Panc1 (cell line): ENCODE results near the gene FAF2. TPM values are rescaled to one million over a fixed set of nuclear protein-coding genes. Genes with fewer than 3 reads are reported as not detected.

ENCODE experiments used
- ATAC-seq: fragments of 200-7000 bp; cut with Tn5 transposase; 2 replicates; pipeline ENCODE4 v1.9.1; 2020; ENCODE audit warnings: mild to moderate bottlenecking, moderate library complexity
- Bru-seq: library from RNA; stranded (reverse); fragments of 400-500 nt; gene quantifications from one replicate; lab custom pipeline; 2021; lab: Mats Ljungman, UMichigan
- BruChase-seq, 2 experiments: library from RNA; stranded (reverse); fragments of 400-500 nt; gene quantifications; one replicate each; lab custom pipeline; 2021; lab: Mats Ljungman, UMichigan
- BruUV-seq: library from RNA; stranded (reverse); fragments of 400-500 nt; replicated peaks from 2 replicates; lab custom pipeline; 2021; lab: Mats Ljungman, UMichigan
- CTCF ChIA-PET: fragments of 300-600 bp; sonication (Branson Sonifier 250); formaldehyde crosslinking; loops from one replicate; lab custom pipeline; 2022; ENCODE audit warnings: antibody characterized with exemption; lab: Charles Lee
- POLR2A ChIA-PET: fragments of 300-600 bp; sonication (Branson Sonifier 250); formaldehyde crosslinking; loops from one replicate; lab custom pipeline; 2022; ENCODE audit warnings: antibody characterized with exemption; lab: Charles Lee
- DNase-seq: peaks from one replicate; pipeline ENCODE4 v3.0.0-alpha.2; 2010; ENCODE audit warnings: low read depth, low spot score
- H3K27ac ChIP-seq: 2 replicates; pipeline ENCODE4 v1.5.1; 2011; ENCODE audit warnings: mild to moderate bottlenecking, low read length, inconsistent platforms
- H3K27me3 ChIP-seq: fragments of 200-500 bp; sonication (Bioruptor generic); 2 replicates; pipeline ENCODE4 v1.6.0; 2014; ENCODE audit warnings: low read length, inconsistent platforms; ENCODE audit not compliant: control insufficient read depth, insufficient read depth
- H3K36me3 ChIP-seq: fragments of 200-500 bp; sonication (Bioruptor generic); 2 replicates; pipeline ENCODE4 v1.5.1; 2014; ENCODE audit warnings: inconsistent platforms, mild to moderate bottlenecking, low read length, moderate library complexity; ENCODE audit not compliant: control insufficient read depth, insufficient read depth
- H3K4me1 ChIP-seq: 2 replicates; pipeline ENCODE4 v1.5.1; 2011; ENCODE audit warnings: inconsistent platforms, mild to moderate bottlenecking, low read length, moderate library complexity; ENCODE audit not compliant: control insufficient read depth, insufficient read depth
- H3K4me3 ChIP-seq, 2 experiments: 2 replicates each; pipeline ENCODE4 v1.5.1; 2011 to 2012; ENCODE audit warnings: low read depth in 2 of 2, low read length in 2 of 2, mild to moderate bottlenecking in 2 of 2, inconsistent platforms in 1 of 2, moderate library complexity in 1 of 2
- H3K9me3 ChIP-seq: fragments of 200-500 bp; sonication (Bioruptor generic); 2 replicates; pipeline ENCODE4 v1.5.1; 2014; ENCODE audit warnings: low read depth, mild to moderate bottlenecking, inconsistent platforms, low read length, moderate library complexity; ENCODE audit not compliant: control insufficient read depth, insufficient read depth
- POLR2AphosphoS5 ChIP-seq: IDR thresholded peaks from 2 replicates; pipeline ENCODE4 v1.6.1; 2012; ENCODE audit warnings: mild to moderate bottlenecking, low read depth, low read length, moderate library complexity
- SIN3A ChIP-seq: IDR thresholded peaks from 2 replicates; pipeline ENCODE4 v1.6.1; 2012; ENCODE audit warnings: low read depth, mild to moderate bottlenecking, low read length, moderate library complexity, borderline replicate concordance; ENCODE audit not compliant: insufficient read depth
- TCF7L2 ChIP-seq: IDR thresholded peaks from 2 replicates; pipeline ENCODE4 v1.6.1; 2011; ENCODE audit warnings: mild to moderate bottlenecking, low read depth, low read length, inconsistent platforms
- in situ Hi-C: cut with HindIII; loops from 2 replicates; pipeline ENCODE4 v1.10.0; 2016; ENCODE audit warnings: low sequenced_read_pairs, low pct_unique_long_range_greater_than_20kb
- intact Hi-C: fragments of 100-400 bp; cut with micrococcal nuclease; formaldehyde crosslinking; loops from one replicate; pipeline ENCODE4 v1.10.0; 2022; ENCODE audit not compliant: unreplicated experiment
- long read RNA-seq: library from polyadenylated mRNA; unstranded; transcript quantifications from one replicate; pipeline ENCODE4 v2.0.0, GENCODE V29; 2021; ENCODE audit not compliant: unreplicated experiment
- polyA plus RNA-seq: library from polyadenylated mRNA; unstranded; fragments of >200 nt; gene quantifications from one replicate; pipeline ENCODE4 v1.2.1, GENCODE V29; 2012; ENCODE audit warnings: missing spikeins; ENCODE audit not compliant: insufficient read length
- total RNA-seq: library from RNA; stranded (reverse); gene quantifications from one replicate; pipeline ENCODE4 v1.2.1, GENCODE V29; 2021; ENCODE audit not compliant: unreplicated experiment
- TF ChIP-seq, protein P1 (sequence below): fragments of 450-650 bp; IDR thresholded peaks from 2 replicates; pipeline ENCODE4 v1.5.1; 2017; ENCODE audit warnings: mild to moderate bottlenecking
- TF ChIP-seq, protein P2 (sequence below), 2 experiments: IDR thresholded peaks; 2 replicates each; pipeline ENCODE4 v1.6.1; 2011 to 2012; ENCODE audit warnings: low read depth in 2 of 2, control low read depth in 1 of 2, low read length in 1 of 2, mild to moderate bottlenecking in 1 of 2, moderate library complexity in 1 of 2; ENCODE audit not compliant: insufficient read depth in 1 of 2

Gene FAF2, protein sequence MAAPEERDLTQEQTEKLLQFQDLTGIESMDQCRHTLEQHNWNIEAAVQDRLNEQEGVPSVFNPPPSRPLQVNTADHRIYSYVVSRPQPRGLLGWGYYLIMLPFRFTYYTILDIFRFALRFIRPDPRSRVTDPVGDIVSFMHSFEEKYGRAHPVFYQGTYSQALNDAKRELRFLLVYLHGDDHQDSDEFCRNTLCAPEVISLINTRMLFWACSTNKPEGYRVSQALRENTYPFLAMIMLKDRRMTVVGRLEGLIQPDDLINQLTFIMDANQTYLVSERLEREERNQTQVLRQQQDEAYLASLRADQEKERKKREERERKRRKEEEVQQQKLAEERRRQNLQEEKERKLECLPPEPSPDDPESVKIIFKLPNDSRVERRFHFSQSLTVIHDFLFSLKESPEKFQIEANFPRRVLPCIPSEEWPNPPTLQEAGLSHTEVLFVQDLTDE
- 86.6 TPM for total RNA-seq
- polyA plus RNA-seq: 51.7 TPM
- percentile 95 among the genes with signal in this experiment for Bru-seq, nascent RNA
- percentile 96 among the genes with signal in this experiment for BruChase-seq, experiment 1, labeled RNA remaining after a 2-hour chase
- percentile 96 among the genes with signal in this experiment for BruChase-seq, experiment 2, labeled RNA remaining after a 6-hour chase
- long read RNA-seq, full-length matches to known transcripts: 107 of 228 reads
- long read RNA-seq, partial matches to known transcripts: 106 of 228 reads
- long read RNA-seq, other reads (novel, unspliced or antisense): 15 of 228 reads

DNA sequence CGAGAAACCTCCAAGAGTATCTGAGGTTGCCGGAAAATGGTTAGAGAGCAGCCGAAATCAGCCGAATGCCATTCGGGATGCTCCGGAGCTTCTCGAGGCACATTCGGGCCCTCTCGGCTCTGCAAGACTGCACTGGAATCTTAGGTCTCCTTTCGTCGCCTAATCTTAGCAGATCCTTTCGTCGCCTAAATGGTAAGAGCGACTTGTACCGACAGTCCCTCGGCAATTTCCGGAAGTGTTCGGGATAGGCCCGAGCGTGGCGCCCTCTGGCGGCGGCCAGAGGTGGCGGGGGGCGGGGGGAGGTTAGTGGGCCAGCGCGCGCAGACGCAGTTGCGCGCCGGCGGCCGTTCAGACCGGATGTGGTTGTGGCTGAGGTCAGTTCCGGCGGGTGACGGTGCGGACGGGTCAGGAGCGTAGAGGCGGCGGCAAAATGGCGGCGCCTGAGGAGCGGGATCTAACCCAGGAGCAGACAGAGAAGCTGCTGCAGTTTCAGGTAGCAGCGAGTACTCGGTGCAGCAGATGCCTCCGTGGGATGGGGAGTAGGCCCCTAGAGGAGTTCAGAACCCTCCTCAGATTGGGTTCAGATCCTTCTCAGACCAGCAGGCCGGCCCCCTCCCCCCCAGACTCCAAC lies at the start of gene FAF2:
Gene FAF2, plus strand, starts transcription at position 408 of the 631 bp plus-strand sequence. Its CDS starts 23 bp downstream, at position 431.
- DNase-seq (peak; percentile 98), ATAC-seq (peak; percentile 96)
- H3K9me3 ChIP-seq: no peaks in the 10 kb centered on the region
- no TSS peak for BruUV-seq
- TF ChIP-seq POLR2AphosphoS5 (peak; percentile 92), SIN3A (0 out of 2 replicates have a peak, but pooled peaks have one; percentile 94), TCF7L2 (no peak)
- TF ChIP-seq, protein P1, sequence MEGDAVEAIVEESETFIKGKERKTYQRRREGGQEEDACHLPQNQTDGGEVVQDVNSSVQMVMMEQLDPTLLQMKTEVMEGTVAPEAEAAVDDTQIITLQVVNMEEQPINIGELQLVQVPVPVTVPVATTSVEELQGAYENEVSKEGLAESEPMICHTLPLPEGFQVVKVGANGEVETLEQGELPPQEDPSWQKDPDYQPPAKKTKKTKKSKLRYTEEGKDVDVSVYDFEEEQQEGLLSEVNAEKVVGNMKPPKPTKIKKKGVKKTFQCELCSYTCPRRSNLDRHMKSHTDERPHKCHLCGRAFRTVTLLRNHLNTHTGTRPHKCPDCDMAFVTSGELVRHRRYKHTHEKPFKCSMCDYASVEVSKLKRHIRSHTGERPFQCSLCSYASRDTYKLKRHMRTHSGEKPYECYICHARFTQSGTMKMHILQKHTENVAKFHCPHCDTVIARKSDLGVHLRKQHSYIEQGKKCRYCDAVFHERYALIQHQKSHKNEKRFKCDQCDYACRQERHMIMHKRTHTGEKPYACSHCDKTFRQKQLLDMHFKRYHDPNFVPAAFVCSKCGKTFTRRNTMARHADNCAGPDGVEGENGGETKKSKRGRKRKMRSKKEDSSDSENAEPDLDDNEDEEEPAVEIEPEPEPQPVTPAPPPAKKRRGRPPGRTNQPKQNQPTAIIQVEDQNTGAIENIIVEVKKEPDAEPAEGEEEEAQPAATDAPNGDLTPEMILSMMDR: peak; percentile 99
- H3K27ac ChIP-seq: peak within 1 kb of the TSS; percentile 100
- peaks cover 17% of the 10 kb centered on the region for H3K4me1 ChIP-seq
- peaks cover 9% of the 10 kb centered on the region; the same call in 1 of the 2 replicates for H3K36me3 ChIP-seq
- in situ Hi-C loops (no loop called here), intact Hi-C loops (no loop called here)
- POLR2A ChIA-PET: interaction anchor here (0.5 to 0.7 kb wide), 5 partner anchors 11 to 1045 kb away, joined by 3 to 7 read pairs (median 3); no protein-coding TSS in a partner anchor
- CTCF ChIA-PET: interaction anchor here (0.6 to 1.4 kb wide), 4 partner anchors 11 to 89 kb away, joined by 3 to 9 read pairs (median 4); partner anchors contain the start of genes CLTB and RNF44
- H3K27me3 ChIP-seq: no peaks in the 10 kb centered on the region
- H3K4me3 ChIP-seq: peak within 1 kb of the TSS; percentile 100

DNA sequence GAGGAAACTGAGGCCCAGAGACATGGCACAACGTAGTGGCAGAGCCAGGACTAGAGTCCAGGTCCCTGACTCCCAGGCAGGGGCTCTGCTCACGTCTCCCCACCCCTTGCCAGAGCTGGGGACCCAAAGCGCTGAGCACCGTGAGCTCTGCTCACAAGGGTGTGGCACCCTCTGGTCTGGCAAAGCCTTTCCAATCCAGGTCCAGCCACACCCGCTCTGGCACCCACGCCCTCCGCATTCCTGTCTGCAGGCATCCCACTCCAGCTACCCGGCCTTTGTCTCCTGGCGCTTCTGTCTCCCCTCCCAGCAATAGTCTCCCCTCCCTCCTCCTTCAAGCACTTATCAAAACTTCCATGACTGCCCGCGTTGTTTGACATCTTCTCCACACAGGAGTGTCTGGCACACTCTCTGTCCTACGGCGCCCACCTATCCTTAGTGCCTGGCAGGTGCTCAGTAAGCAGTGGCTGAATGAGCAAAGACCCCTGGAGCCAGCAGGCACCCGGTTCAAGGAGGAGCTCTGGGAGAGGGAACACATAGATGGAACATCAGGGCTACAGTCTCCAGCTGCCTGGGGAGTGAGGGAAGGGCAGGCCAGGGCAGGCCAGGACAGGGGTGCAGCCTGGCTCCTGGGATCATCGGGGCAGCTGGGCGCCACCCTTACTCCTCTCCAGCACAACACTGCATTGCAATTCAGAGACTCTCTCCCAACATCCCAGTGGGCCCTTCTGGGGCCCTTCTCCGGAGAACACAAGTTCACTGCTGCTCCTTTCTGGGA lies 47.6 kb upstream of the FAF2 start:
- CTCF ChIA-PET: no interaction called here
- in situ Hi-C loops: no loop called here
- TF ChIP-seq POLR2AphosphoS5 (no peak), SIN3A (no peak), TCF7L2 (no peak)
- TF ChIP-seq, protein P1: no peak
- TF ChIP-seq, protein P2, sequence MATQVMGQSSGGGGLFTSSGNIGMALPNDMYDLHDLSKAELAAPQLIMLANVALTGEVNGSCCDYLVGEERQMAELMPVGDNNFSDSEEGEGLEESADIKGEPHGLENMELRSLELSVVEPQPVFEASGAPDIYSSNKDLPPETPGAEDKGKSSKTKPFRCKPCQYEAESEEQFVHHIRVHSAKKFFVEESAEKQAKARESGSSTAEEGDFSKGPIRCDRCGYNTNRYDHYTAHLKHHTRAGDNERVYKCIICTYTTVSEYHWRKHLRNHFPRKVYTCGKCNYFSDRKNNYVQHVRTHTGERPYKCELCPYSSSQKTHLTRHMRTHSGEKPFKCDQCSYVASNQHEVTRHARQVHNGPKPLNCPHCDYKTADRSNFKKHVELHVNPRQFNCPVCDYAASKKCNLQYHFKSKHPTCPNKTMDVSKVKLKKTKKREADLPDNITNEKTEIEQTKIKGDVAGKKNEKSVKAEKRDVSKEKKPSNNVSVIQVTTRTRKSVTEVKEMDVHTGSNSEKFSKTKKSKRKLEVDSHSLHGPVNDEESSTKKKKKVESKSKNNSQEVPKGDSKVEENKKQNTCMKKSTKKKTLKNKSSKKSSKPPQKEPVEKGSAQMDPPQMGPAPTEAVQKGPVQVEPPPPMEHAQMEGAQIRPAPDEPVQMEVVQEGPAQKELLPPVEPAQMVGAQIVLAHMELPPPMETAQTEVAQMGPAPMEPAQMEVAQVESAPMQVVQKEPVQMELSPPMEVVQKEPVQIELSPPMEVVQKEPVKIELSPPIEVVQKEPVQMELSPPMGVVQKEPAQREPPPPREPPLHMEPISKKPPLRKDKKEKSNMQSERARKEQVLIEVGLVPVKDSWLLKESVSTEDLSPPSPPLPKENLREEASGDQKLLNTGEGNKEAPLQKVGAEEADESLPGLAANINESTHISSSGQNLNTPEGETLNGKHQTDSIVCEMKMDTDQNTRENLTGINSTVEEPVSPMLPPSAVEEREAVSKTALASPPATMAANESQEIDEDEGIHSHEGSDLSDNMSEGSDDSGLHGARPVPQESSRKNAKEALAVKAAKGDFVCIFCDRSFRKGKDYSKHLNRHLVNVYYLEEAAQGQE (IDR thresholded peaks at IDR 0.05; ENCODE audit: insufficient read depth in 1 of 2, low read depth in 2 of 2, low read length in 1 of 2): no peak
- H3K36me3 ChIP-seq: no peaks in the 10 kb centered on the region
- H3K9me3 ChIP-seq: no peaks in the 10 kb centered on the region
- intact Hi-C loops: no loop called here
- ATAC-seq (no peak), DNase-seq (no peak)
- POLR2A ChIA-PET: interaction anchor here (0.5 to 0.7 kb wide), 3 partner anchors 8 to 113 kb away, joined by 3 to 12 read pairs (median 3); no protein-coding TSS in a partner anchor
- no TSS peak for BruUV-seq
- H3K27me3 ChIP-seq: no peaks in the 10 kb centered on the region
- no peak overlapping the region for H3K27ac ChIP-seq
- no peak overlapping the region for H3K4me3 ChIP-seq
- no peaks in the 10 kb centered on the region for H3K4me1 ChIP-seq
